Neural progenitor cell (in vitro differentiated cells): ENCODE results near the gene CHMP4B. TPM values are rescaled to one million over a fixed set of nuclear protein-coding genes. Genes with fewer than 3 reads are reported as not detected.

Source experiments
- DNase-seq: peaks from one replicate; pipeline ENCODE4 v3.0.0-alpha.2; 2016; ENCODE audit warnings: low spot score
- H2AFZ ChIP-seq: fragments of 200-600 bp; sonication (generic); replicated peaks from 2 replicates; pipeline ENCODE4 v1.6.1; 2016; ENCODE audit warnings: antibody characterized with exemption
- H3F3A ChIP-seq: fragments of 200-600 bp; sonication (generic); 2 replicates; pipeline ENCODE4 v1.6.1; 2016; ENCODE audit warnings: antibody characterized with exemption, low read depth
- H3K27ac ChIP-seq: fragments of 200-600 bp; sonication (generic); 2 replicates; pipeline ENCODE4 v1.5.1; 2016; ENCODE audit warnings: mild to moderate bottlenecking
- H3K27me3 ChIP-seq: fragments of 200-600 bp; sonication (generic); 2 replicates; pipeline ENCODE4 v1.6.1; 2016; ENCODE audit warnings: mild to moderate bottlenecking, moderate library complexity
- H3K36me3 ChIP-seq: fragments of 200-600 bp; sonication (generic); 2 replicates; pipeline ENCODE4 v1.5.1; 2016
- H3K4me1 ChIP-seq: fragments of 200-600 bp; sonication (generic); 2 replicates; pipeline ENCODE4 v1.6.1; 2016; ENCODE audit warnings: mixed run types
- H3K4me2 ChIP-seq: fragments of 200-600 bp; sonication (generic); 2 replicates; pipeline ENCODE4 v1.6.1; 2016
- H3K4me3 ChIP-seq: fragments of 200-600 bp; sonication (generic); 2 replicates; pipeline ENCODE4 v1.5.1; 2016
- H3K79me2 ChIP-seq: fragments of 200-600 bp; sonication (generic); 2 replicates; pipeline ENCODE4 v1.6.1; 2016; ENCODE audit warnings: low read depth
- H3K9ac ChIP-seq: fragments of 200-600 bp; sonication (generic); 2 replicates; pipeline ENCODE4 v1.6.1; 2016
- H3K9me3 ChIP-seq: fragments of 200-600 bp; sonication (generic); 2 replicates; pipeline ENCODE4 v1.5.1; 2016; ENCODE audit warnings: low read depth
- H4K20me1 ChIP-seq: fragments of 200-600 bp; sonication (generic); 2 replicates; pipeline ENCODE4 v1.6.1; 2016; ENCODE audit warnings: low read depth
- H3K27ac Mint-ChIP-seq: 3 replicates; pipeline ENCODE4 v1.8.0; 2021; ENCODE audit warnings: mixed read lengths
- H3K27me3 Mint-ChIP-seq: 2 replicates; pipeline ENCODE4 v1.8.0; 2022; ENCODE audit warnings: low read depth, mild to moderate bottlenecking, inconsistent platforms, moderate library complexity, mixed read lengths; ENCODE audit not compliant: insufficient read depth
- H3K36me3 Mint-ChIP-seq: 3 replicates; pipeline ENCODE4 v1.8.0; 2021; ENCODE audit warnings: mixed read lengths
- H3K4me1 Mint-ChIP-seq: 3 replicates; pipeline ENCODE4 v1.8.0; 2021; ENCODE audit warnings: mixed read lengths
- H3K4me3 Mint-ChIP-seq: 3 replicates; pipeline ENCODE4 v1.8.0; 2021; ENCODE audit warnings: mild to moderate bottlenecking, moderate library complexity, mixed read lengths
- H3K9me3 Mint-ChIP-seq: 3 replicates; pipeline ENCODE4 v1.8.0; 2020; ENCODE audit warnings: mixed read lengths
- EZH2 ChIP-seq: fragments of 200-600 bp; sonication (generic); IDR thresholded peaks from 2 replicates; pipeline ENCODE4 v1.6.1; 2017; ENCODE audit warnings: antibody characterized with exemption, mild to moderate bottlenecking, moderate library complexity
- EZH2phosphoT487 ChIP-seq: fragments of 200-600 bp; sonication (generic); IDR thresholded peaks from 2 replicates; pipeline ENCODE4 v1.6.1; 2017; ENCODE audit warnings: antibody characterized with exemption
- total RNA-seq: library from RNA; depleted of rRNA; stranded (reverse); fragments of >200 nt; gene quantifications from 2 replicates; pipeline ENCODE4 v1.2.3, GENCODE V29; 2015; ENCODE audit warnings: low replicate concordance
- TF ChIP-seq, protein P1 (sequence below): fragments of 200-600 bp; sonication (generic); IDR thresholded peaks from 2 replicates; pipeline ENCODE4 v1.5.1; 2017; ENCODE audit warnings: antibody characterized with exemption, mild to moderate bottlenecking

CHMP4B gene
- total RNA-seq, 1 donor from 2014 or later = 40.7 TPM

- Histone ChIP-seq H3K9me3 (no peaks in the 10 kb centered on the region), H3K4me2 (no peak overlapping the region), H4K20me1 (peaks cover 4% of the 10 kb centered on the region), H2AFZ (no peak overlapping the region), H3K27me3 (no peaks in the 10 kb centered on the region), H3K4me3 (no peak overlapping the region), H3K4me1 (no peaks in the 10 kb centered on the region), H3K36me3 (no peaks in the 10 kb centered on the region), H3K27ac (no peak overlapping the region), H3K79me2 (no peaks in the 10 kb centered on the region), H3K9ac (no peak overlapping the region), H3F3A (no peaks in the 10 kb centered on the region)
- TF ChIP-seq EZH2 = no peak
- TF ChIP-seq, protein P1, sequence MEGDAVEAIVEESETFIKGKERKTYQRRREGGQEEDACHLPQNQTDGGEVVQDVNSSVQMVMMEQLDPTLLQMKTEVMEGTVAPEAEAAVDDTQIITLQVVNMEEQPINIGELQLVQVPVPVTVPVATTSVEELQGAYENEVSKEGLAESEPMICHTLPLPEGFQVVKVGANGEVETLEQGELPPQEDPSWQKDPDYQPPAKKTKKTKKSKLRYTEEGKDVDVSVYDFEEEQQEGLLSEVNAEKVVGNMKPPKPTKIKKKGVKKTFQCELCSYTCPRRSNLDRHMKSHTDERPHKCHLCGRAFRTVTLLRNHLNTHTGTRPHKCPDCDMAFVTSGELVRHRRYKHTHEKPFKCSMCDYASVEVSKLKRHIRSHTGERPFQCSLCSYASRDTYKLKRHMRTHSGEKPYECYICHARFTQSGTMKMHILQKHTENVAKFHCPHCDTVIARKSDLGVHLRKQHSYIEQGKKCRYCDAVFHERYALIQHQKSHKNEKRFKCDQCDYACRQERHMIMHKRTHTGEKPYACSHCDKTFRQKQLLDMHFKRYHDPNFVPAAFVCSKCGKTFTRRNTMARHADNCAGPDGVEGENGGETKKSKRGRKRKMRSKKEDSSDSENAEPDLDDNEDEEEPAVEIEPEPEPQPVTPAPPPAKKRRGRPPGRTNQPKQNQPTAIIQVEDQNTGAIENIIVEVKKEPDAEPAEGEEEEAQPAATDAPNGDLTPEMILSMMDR = no peak
- H3K9me3 Mint-ChIP-seq = no peaks in the 10 kb centered on the region
- no peak overlapping the region for H3K27ac Mint-ChIP-seq
- DNase-seq = no peak
- no peaks in the 10 kb centered on the region for H3K4me1 Mint-ChIP-seq
- no peaks in the 10 kb centered on the region for H3K27me3 Mint-ChIP-seq
- H3K4me3 Mint-ChIP-seq = no peak overlapping the region
- H3K36me3 Mint-ChIP-seq = peaks cover 48% of the 10 kb centered on the region
Measured at GRCh38 chr20:33853507-33853813, 42.3 kb downstream of the CHMP4B start.

DNA sequence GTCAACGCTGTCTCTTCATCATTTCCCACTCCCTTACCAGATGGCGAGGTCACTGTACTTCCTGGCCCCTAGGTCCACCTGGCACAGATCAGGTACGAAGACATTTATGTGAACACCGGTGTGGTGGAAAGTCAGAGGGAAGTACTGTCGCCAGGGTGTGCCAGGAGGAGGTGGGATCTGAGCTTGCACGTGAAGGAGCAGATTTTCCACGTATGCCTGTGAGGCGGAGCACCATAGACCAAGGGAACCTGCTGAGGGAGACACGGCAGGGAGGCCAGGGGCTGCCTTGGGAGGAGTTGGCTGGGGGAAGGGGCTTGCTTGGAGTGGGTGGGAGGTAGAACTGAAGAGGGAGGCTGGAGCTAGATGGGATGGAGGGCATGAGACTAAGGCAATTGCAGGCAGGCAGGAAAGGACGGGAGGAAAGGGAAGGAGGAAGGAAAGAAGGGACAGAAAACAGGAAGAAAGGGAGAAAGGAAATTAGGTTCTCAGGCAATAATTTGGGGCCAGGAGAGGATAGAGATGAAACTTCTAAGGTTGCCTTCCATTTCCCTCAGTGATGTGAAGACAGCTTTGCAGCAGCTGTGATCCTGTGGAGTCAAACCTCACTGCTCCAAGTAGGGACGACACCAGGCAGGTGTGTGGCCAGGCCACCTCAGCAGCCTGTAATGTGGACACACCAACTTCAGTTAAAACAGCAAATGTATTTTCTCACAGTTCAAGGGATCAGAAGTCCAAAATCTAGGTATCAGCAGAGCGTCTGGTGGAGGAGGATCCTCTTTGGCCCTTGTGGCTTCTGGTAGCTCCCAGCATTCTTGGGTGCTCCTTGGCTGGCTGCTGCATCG lies 46.8 kb downstream of the CHMP4B start:
- no peak for TF ChIP-seq EZH2
- TF ChIP-seq, protein P1 = no peak
- no peak for TF ChIP-seq EZH2phosphoT487
- H3K4me1 Mint-ChIP-seq = peaks cover 10% of the 10 kb centered on the region
- no peak overlapping the region for H3K4me2 ChIP-seq
- H3K4me3 Mint-ChIP-seq = no peak overlapping the region
- H4K20me1 ChIP-seq = no peaks in the 10 kb centered on the region
- no peaks in the 10 kb centered on the region for H3K9me3 Mint-ChIP-seq
- no peak overlapping the region for H3K4me3 ChIP-seq
- H3K36me3 Mint-ChIP-seq = peaks cover 21% of the 10 kb centered on the region
- no peaks in the 10 kb centered on the region for H3F3A ChIP-seq
- no peak overlapping the region for H3K9ac ChIP-seq
- H3K27me3 Mint-ChIP-seq = no peaks in the 10 kb centered on the region
- no peak for DNase-seq
- no peaks in the 10 kb centered on the region for H3K27me3 ChIP-seq
- no peak overlapping the region for H2AFZ ChIP-seq
- no peak overlapping the region for H3K27ac ChIP-seq
- no peaks in the 10 kb centered on the region for H3K79me2 ChIP-seq
- no peak overlapping the region for H3K27ac Mint-ChIP-seq
- H3K36me3 ChIP-seq = no peaks in the 10 kb centered on the region
- H3K4me1 ChIP-seq = no peaks in the 10 kb centered on the region
- H3K9me3 ChIP-seq = no peaks in the 10 kb centered on the region

DNA sequence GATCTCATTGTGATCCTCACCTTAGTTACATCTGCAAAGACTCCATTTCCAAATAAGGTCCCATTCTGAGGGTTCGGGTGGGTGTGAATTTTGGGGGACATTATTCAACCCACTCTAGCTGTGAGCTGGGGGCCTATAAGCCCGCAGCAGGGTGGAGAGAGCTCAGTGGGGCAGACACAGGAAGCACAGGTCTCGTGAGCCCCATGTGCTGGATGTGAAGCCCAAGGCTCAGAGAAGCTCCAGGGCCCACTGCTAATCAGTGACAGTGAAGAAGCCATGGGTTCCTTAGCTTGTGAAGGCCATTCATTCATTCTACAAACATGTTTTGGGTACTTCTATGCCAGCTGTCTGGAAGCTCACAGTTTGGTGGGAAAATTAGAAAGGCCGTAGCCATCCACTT lies 47.5 kb downstream of the CHMP4B start:
- Histone ChIP-seq H3K27ac (no peak overlapping the region), H3K36me3 (no peaks in the 10 kb centered on the region), H3K9ac (no peak overlapping the region), H3F3A (no peaks in the 10 kb centered on the region), H3K27me3 (no peaks in the 10 kb centered on the region), H2AFZ (no peak overlapping the region), H3K4me1 (no peaks in the 10 kb centered on the region), H3K9me3 (no peaks in the 10 kb centered on the region), H4K20me1 (no peaks in the 10 kb centered on the region), H3K4me2 (no peak overlapping the region), H3K79me2 (no peaks in the 10 kb centered on the region), H3K4me3 (no peak overlapping the region)
- DNase-seq = no peak
- Mint-ChIP-seq H3K9me3 (no peaks in the 10 kb centered on the region), H3K4me1 (peaks cover 16% of the 10 kb centered on the region), H3K27me3 (peaks cover 2% of the 10 kb centered on the region), H3K36me3 (peaks cover 16% of the 10 kb centered on the region), H3K4me3 (no peak overlapping the region), H3K27ac (no peak overlapping the region)
- TF ChIP-seq EZH2phosphoT487 (no peak), EZH2 (no peak)
- TF ChIP-seq, protein P1 = no peak
